Endothelial cell of hepatic sinusoid (primary cell): ENCODE measurements around the gene FAM131C.

Experiments
- in situ Hi-C: cut with HindIII; loops from 2 replicates; pipeline ENCODE4 v1.10.0; 2017; ENCODE audit warnings: low sequenced_read_pairs

Gene FAM131C

GRCh38 chr1:16077406-16078245 lies 4.2 kb upstream of the FAM131C start:
- in situ Hi-C loops: no loop called here

DNA sequence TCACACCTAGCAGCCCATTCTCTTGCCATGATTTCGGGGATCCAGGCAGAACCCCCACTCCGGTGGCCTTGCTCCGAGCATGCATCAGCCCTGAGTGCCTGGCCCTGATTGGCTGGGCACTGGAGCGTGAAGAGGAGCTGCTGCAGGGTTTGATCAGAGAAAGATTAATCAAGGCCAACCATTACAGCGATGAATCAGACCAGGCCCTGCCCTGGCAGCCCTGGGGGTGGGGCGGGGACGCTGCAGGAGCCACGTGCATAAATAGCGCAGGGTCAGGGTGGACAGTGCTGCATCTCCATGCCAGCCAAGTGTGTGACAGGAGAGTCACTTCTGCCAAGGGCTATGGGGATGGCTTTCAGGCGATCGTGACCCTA lies 3.4 kb upstream of the FAM131C start:
- in situ Hi-C loops: no loop called here

DNA sequence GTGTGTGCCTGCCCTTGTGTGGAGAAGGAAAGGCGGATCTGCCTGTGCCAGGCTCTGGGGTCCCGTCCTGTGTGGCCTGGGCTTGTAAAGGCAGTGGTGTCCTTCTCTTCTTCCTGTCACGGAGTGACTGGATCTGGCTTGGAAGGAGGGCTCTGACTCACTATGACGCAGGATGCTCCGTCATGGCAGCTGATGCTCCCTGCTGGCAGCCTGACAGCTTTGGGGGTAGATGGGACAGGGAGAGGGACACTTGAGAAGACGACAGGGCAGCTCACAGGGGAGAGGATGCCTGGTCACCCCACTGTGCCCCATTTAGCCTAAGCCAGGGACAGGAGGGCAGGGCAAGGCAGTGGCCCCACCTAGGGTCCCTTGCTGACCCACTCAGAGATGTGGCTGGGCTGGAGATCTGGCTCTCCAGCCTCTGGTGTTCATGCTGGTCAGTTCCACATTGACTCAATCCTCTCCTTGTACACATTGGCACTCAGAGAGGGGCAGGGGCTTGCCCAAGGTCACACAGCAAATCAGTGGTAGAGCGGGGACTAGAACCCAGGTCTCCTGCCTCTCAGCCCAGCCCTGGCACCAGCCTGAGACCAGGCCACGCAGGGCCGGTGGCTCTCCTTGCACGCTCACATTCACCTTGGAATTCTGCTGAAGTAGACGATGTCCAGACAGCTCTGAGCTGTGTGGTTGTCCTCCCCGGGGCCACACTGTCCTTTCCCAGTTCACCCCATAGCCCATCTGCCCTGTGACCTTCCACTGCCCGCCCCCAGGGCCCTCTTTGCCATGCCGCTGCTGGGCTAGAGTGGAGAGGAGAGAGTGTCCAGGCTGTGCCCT lies 2.8 kb upstream of the FAM131C start:
- in situ Hi-C loops: no loop called here

- in situ Hi-C loops: no loop called here
These were observed 2.0 kb upstream of the FAM131C start for GRCh38 chr1:16075337-16076030.

DNA sequence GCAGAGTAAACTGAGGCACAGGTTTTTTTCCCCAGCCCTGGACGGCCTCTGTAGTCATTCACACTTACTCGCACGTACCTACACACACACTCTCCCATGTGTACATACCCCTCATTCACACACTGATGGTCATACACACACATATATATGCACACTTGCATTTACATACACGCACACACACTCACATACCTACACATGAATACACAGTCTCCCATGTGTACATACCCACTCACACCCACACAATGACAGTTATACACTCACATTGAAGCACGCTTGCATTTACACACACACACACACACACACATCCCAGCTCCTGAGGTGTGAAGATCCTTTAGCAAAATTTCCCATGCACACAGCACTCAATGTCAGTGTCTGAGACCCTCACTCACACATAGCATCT lies 766 bp upstream of the FAM131C start:
- in situ Hi-C loops: no loop called here

DNA sequence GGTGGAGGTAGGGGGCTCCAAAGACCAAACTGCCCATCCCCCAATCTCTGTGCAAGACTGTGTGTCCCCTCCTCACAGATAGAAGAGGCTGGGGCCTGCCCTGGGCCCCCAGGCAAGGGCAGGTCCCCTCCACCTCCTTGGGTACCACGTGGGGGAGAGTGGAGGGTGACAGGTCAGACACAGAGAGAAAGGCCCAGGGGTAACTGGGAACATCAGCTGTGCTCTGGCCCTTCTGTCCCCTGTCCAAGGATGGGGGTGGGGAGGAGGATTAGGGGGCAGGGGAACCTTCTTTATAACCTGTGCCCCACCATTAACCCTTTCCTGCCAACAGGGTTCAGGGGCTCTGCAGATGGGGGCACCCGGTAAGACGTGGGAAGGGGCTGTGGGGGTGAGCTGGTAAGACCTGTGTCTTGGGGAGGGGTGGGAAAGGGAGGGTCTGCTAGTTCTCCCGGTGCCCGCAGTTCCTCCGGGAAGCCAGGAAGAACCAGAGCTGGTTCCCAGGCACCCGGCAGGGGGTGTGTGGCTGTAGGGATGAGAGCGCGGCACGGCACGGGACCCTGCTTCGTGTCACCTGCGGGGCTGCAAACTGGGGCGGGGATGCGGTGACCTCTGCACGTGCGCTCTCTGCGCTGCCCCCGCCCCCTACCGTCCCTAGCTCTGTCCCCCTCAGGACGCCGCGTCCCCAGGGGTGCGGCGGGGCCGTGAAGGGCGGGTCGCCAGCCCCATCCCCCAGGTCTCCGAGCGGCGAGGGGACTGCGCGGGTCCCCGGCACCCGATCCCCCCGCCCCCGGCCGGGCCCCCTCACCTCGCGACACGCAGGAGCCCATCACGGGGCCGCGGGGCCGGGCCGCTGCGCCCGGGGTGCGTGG lies 601 bp downstream of the FAM131C start:
- in situ Hi-C loops: no loop called here

GRCh38 chr1:16072095-16072494 lies 1.4 kb downstream of the FAM131C start:
- in situ Hi-C loops: no loop called here

GRCh38 chr1:16071614-16072013 lies 1.8 kb downstream of the FAM131C start:
- in situ Hi-C loops: no loop called here

GRCh38 chr1:16070640-16071355 lies 2.7 kb downstream of the FAM131C start:
- in situ Hi-C loops: no loop called here

DNA sequence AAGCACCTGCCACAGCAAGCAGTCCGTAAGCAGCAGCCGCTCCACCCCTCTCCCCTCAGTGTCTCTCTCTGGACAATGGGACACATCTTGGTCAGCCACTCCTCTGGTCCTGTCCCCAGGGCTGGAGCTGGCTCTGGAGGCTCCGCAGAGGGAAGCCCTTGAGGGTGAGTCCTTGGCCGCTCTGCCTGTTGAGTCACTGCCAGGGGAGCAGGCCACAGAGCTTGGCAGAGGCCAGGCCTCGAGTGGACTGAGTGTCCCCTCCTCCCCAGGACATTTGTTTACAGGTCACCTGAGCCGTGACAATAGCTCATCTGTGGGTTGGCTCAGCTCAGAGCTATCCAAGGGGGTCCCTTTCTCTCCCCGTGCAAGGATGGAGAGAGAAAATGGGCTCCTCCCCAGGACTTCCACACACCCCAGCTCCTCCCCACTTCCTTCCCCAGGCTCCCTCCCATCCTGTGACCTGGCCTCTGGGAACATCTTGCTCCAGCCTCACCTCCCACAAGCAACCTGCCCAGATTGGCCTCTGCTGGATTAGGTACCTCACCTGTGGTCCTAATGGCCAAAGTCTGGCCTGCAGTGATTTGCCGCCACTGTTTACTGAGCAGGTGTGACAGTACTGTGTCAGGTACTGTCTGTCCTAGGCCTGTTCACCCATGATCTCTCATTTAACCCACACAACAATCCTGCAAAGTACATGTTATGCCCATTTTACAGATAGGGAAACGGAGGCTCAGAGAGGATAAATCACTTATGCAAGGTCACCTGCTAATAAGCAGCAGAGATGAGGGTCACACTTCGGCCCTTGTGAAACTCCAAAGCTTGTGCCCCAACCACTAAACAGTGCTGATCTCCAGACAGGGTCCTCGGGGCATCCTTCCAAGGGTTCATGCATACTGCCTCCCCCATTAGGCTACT lies 4.8 kb downstream of the FAM131C start:
- in situ Hi-C loops: loop anchor here (5.0 to 10.0 kb wide), 3 partner anchors 96 to 266 kb away; no protein-coding TSS in a partner anchor

DNA sequence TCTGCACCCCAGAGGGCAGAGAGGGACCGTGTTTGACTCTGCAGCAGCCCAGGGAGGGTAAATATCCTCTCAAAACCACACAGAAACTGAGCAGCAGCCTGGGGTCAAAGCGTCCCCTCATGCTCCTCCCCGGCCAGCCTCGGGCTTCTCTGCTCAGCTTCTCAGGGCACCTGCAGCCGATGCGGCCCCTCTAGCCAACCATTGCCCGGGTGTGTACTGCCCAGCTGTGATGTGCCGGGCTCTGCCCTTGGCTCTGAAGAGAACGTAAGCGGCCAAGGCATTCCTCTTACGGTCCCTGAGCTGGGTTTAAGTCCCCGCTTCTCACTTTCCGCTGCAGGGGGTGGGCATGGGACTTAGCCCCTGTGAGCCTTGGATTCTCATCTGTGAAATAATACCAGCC lies 5.5 kb downstream of the FAM131C start:
- in situ Hi-C loops: loop anchor here (5.0 to 10.0 kb wide), 3 partner anchors 97 to 266 kb away; no protein-coding TSS in a partner anchor

GRCh38 chr1:16067127-16067768 lies 6.2 kb downstream of the FAM131C start:
- in situ Hi-C loops: loop anchor here (5.0 to 10.0 kb wide), 3 partner anchors 98 to 265 kb away; no protein-coding TSS in a partner anchor

DNA sequence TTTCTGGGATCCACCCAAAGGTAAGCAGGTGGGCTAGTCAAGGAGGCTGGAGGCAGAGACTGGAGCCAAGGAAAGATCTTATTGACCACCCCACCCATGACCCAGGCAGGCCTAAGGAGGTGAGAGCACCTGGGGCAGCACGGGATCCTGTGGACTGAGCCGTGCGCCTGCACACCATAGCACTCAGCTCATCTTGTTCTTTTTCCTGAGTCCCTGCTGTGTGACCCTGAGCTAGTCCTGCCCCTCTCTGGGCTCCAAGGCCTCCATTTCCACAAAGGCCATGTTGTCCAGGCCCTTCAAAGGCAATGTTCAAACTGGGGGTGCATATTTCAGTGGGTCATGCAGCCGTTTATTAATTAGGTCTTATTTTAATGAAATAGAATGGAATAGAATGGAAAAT lies 7.2 kb downstream of the FAM131C start:
- in situ Hi-C loops: loop anchor here (5.0 to 10.0 kb wide), 3 partner anchors 99 to 264 kb away; no protein-coding TSS in a partner anchor

- in situ Hi-C loops: loop anchor here (5.0 to 10.0 kb wide), 3 partner anchors 100 to 263 kb away; no protein-coding TSS in a partner anchor
These were observed 8.2 kb downstream of the FAM131C start for GRCh38 chr1:16065269-16065576.

DNA sequence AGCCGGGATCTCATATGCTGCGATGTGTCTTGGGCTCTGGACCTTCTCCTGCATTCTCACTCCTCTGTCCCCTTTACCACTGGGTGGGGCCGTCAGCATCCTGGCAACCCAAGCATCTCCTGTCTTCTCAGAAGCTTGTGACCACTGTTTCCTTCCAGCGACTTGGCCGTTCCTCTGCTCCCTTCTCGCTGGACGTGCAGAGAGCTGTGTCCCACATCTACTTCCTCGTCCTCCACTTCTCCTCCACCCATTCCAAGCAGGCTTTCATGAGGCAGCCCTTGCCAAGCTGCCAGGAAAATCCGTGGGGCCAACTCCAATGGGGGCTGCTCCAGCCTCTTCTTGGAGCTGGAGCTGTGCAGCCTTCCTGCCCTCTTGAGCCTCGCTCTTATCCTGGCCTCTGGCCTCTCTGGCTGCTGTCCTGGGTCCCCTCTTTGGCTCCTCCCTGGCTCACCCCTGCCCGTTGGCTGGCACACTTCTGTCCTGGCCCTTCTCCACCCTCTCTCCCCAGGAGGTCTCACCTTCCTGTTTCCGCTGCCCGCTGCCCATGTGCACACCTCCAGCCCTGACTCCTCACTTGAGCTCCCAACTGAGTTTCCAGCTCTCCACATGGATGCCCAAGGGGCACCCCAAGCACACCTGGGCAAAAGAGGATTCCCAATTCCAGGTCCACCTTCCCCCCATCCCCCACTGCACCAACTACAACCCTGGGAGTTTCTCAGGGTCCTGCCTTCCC lies 8.7 kb downstream of the FAM131C start:
- in situ Hi-C loops: loop anchor here (5.0 to 10.0 kb wide), 3 partner anchors 100 to 262 kb away; no protein-coding TSS in a partner anchor

- in situ Hi-C loops: loop anchor here (10.0 kb wide), 1 partner anchor 101 kb away; no protein-coding TSS in a partner anchor
These were observed 9.5 kb downstream of the FAM131C start for GRCh38 chr1:16063921-16064320.

GRCh38 chr1:16063226-16063829 lies 10.1 kb downstream of the FAM131C start:
- in situ Hi-C loops: loop anchor here (10.0 kb wide), 1 partner anchor 101 kb away; no protein-coding TSS in a partner anchor
